H9 (cell line): ENCODE results near the gene TYW3. TPM values are rescaled to one million over a fixed set of nuclear protein-coding genes. Genes with fewer than 3 reads are reported as not detected.

ENCODE experiments used
- DNase-seq: peaks from one replicate; pipeline ENCODE4 v3.0.0-alpha.2; 2017
- H2AFZ ChIP-seq: one replicate; pipeline ENCODE4 v1.6.1; 2013; ENCODE audit warnings: mild to moderate bottlenecking, low read length, control low read depth, moderate library complexity
- H2AK5ac ChIP-seq: 2 replicates; pipeline ENCODE4 v1.6.1; 2013; ENCODE audit warnings: low read length, control low read depth, mixed read lengths; ENCODE audit not compliant: insufficient read length
- H2BK120ac ChIP-seq: one replicate; pipeline ENCODE4 v1.6.1; 2013; ENCODE audit warnings: low read depth, mild to moderate bottlenecking, low read length, control low read depth, inconsistent platforms; ENCODE audit not compliant: poor library complexity, severe bottlenecking
- H2BK12ac ChIP-seq: 2 replicates; pipeline ENCODE4 v1.6.1; 2013; ENCODE audit warnings: low read length, control low read depth, mixed read lengths, low read depth; ENCODE audit not compliant: insufficient read length
- H2BK15ac ChIP-seq: 2 replicates; pipeline ENCODE4 v1.6.1; 2013; ENCODE audit warnings: low read depth, low read length, control low read depth
- H2BK20ac ChIP-seq: one replicate; pipeline ENCODE4 v1.6.1; 2013; ENCODE audit warnings: low read depth, mild to moderate bottlenecking, low read length, control low read depth, inconsistent platforms; ENCODE audit not compliant: poor library complexity, severe bottlenecking
- H2BK5ac ChIP-seq: 2 replicates; pipeline ENCODE4 v1.6.1; 2013; ENCODE audit warnings: low read length, control low read depth, mixed read lengths; ENCODE audit not compliant: insufficient read length
- H3K14ac ChIP-seq: 2 replicates; pipeline ENCODE4 v1.6.1; 2013; ENCODE audit warnings: low read length, control low read depth; ENCODE audit not compliant: insufficient read depth
- H3K18ac ChIP-seq: 2 replicates; pipeline ENCODE4 v1.6.1; 2013; ENCODE audit warnings: low read depth, mild to moderate bottlenecking, mixed read lengths, low read length, control low read depth; ENCODE audit not compliant: insufficient read length
- H3K23ac ChIP-seq: 2 replicates; pipeline ENCODE4 v1.6.1; 2013; ENCODE audit warnings: low read length, control low read depth, mixed read lengths, low read depth; ENCODE audit not compliant: insufficient read length
- H3K23me2 ChIP-seq: 2 replicates; pipeline ENCODE4 v1.6.1; 2013; ENCODE audit warnings: low read depth, mild to moderate bottlenecking, mixed read lengths, low read length, control low read depth; ENCODE audit not compliant: insufficient read length, poor library complexity, severe bottlenecking
- H3K27ac ChIP-seq: 2 replicates; pipeline ENCODE4 v1.5.1; 2013; ENCODE audit warnings: low read length, control low read depth, mixed read lengths, low read depth; ENCODE audit not compliant: insufficient read length
- H3K27me3 ChIP-seq: 2 replicates; pipeline ENCODE4 v1.6.1; 2013; ENCODE audit warnings: low read length, control low read depth, inconsistent platforms; ENCODE audit not compliant: insufficient read depth
- H3K4ac ChIP-seq: 2 replicates; pipeline ENCODE4 v1.6.1; 2013; ENCODE audit warnings: low read depth, mild to moderate bottlenecking, control low read depth, inconsistent platforms, low read length, moderate library complexity
- H3K4me1 ChIP-seq: 2 replicates; pipeline ENCODE4 v1.6.1; 2013; ENCODE audit warnings: low read length, control low read depth, inconsistent platforms; ENCODE audit not compliant: insufficient read depth
- H3K4me2 ChIP-seq: 2 replicates; pipeline ENCODE4 v1.6.1; 2013; ENCODE audit warnings: low read length, control low read depth, mixed read lengths; ENCODE audit not compliant: insufficient read length, insufficient read depth
- H3K56ac ChIP-seq: 2 replicates; pipeline ENCODE4 v1.6.1; 2013; ENCODE audit warnings: low read depth, mild to moderate bottlenecking, mixed read lengths, low read length, control low read depth; ENCODE audit not compliant: insufficient read length
- H3K79me1 ChIP-seq: 2 replicates; pipeline ENCODE4 v1.6.1; 2013; ENCODE audit warnings: low read depth, mild to moderate bottlenecking, moderate library complexity, low read length, control low read depth, inconsistent platforms; ENCODE audit not compliant: insufficient read depth, poor library complexity, severe bottlenecking
- H3K79me2 ChIP-seq: 2 replicates; pipeline ENCODE4 v1.6.1; 2013; ENCODE audit warnings: low read length, control low read depth, inconsistent platforms; ENCODE audit not compliant: insufficient read depth
- H3K9ac ChIP-seq: 2 replicates; pipeline ENCODE4 v1.6.1; 2013; ENCODE audit warnings: low read length, control low read depth, mixed read lengths; ENCODE audit not compliant: insufficient read length; ENCODE audit errors: extremely low read depth
- H3K9me3 ChIP-seq: one replicate; pipeline ENCODE4 v1.6.1; 2013; ENCODE audit warnings: low read depth, low read length, inconsistent platforms; ENCODE audit not compliant: control insufficient read depth
- H3T11ph ChIP-seq: one replicate; pipeline ENCODE4 v1.6.1; 2013; ENCODE audit warnings: mild to moderate bottlenecking, low read length, control low read depth, inconsistent platforms
- H4K20me1 ChIP-seq: one replicate; pipeline ENCODE4 v1.6.1; 2013; ENCODE audit not compliant: control insufficient read depth, insufficient read length, insufficient read depth
- H4K5ac ChIP-seq: 2 replicates; pipeline ENCODE4 v1.6.1; 2013; ENCODE audit warnings: low read depth, mild to moderate bottlenecking, mixed read lengths, low read length, control low read depth; ENCODE audit not compliant: insufficient read length
- H4K8ac ChIP-seq: replicated peaks from 2 replicates; pipeline ENCODE4 v1.6.1; 2013; ENCODE audit warnings: low read length, control low read depth, mixed read lengths, low read depth; ENCODE audit not compliant: insufficient read length
- H4K91ac ChIP-seq: 2 replicates; pipeline ENCODE4 v1.6.1; 2013; ENCODE audit warnings: low read depth, mild to moderate bottlenecking, moderate library complexity, mixed read lengths, low read length, control low read depth; ENCODE audit not compliant: insufficient read length
- H3K27ac Mint-ChIP-seq, 3 experiments: 2 replicates in 2 of 3; 3 replicates in 1 of 3; pipeline ENCODE4 v1.8.0; 2020 to 2021; ENCODE audit warnings: mixed read lengths in 3 of 3, mild to moderate bottlenecking in 1 of 3, moderate library complexity in 1 of 3
- H3K27me3 Mint-ChIP-seq: 2 replicates; pipeline ENCODE4 v1.8.0; 2021; ENCODE audit warnings: low read depth, mild to moderate bottlenecking, moderate library complexity, mixed read lengths
- H3K36me3 Mint-ChIP-seq, 3 experiments: 2 replicates in 2 of 3; 3 replicates in 1 of 3; pipeline ENCODE4 v1.8.0; 2020 to 2021; ENCODE audit warnings: low read depth in 3 of 3, mixed read lengths in 3 of 3; ENCODE audit not compliant: insufficient read depth in 1 of 3
- H3K4me1 Mint-ChIP-seq, 2 experiments: 2 replicates each; pipeline ENCODE4 v1.8.0; 2020; ENCODE audit warnings: mixed read lengths in 2 of 2
- H3K4me3 Mint-ChIP-seq, 2 experiments: 2 replicates in 1 of 2; 3 replicates in 1 of 2; pipeline ENCODE4 v1.8.0; 2020 to 2021; ENCODE audit warnings: mild to moderate bottlenecking in 2 of 2, mixed read lengths in 2 of 2, moderate library complexity in 1 of 2
- H3K9me3 Mint-ChIP-seq, 2 experiments: 2 replicates in 1 of 2; 3 replicates in 1 of 2; pipeline ENCODE4 v1.8.0; 2020; ENCODE audit warnings: mild to moderate bottlenecking in 2 of 2, mixed read lengths in 2 of 2, moderate library complexity in 1 of 2
- CTCF ChIP-seq: fragments of 200-600 bp; sonication (generic); conservative IDR thresholded peaks from 3 replicates; pipeline ENCODE4 v1.8.0; 2021; ENCODE audit warnings: antibody characterized with exemption, mild to moderate bottlenecking
- WGBS: extraction: QIAGEN DNeasy Blood & Tissue Kit; methylation state at CpG from one replicate; pipeline ENCODE4 v1.1.7; 2013; ENCODE audit warnings: missing lambda C conversion rate, low lambda C conversion rate, mixed read lengths; ENCODE audit not compliant: insufficient read length; ENCODE audit errors: extremely low coverage; 5-methylcytosine and 5-hydroxymethylcytosine counted together
- total RNA-seq: library from RNA; stranded (reverse); gene quantifications from 2 replicates; pipeline ENCODE4 v1.2.1, GENCODE V29; 2021

Gene TYW3
- total RNA-seq, 1 experiment from 2014 or later, result 10.9 TPM

GRCh38 chr1:74714429-74715235, 18.3 kb upstream of the TYW3 start:
- H2AK5ac ChIP-seq, result no peak overlapping the region
- H3K23ac ChIP-seq, result no peak overlapping the region
- no peak overlapping the region for H3K56ac ChIP-seq
- H4K20me1 ChIP-seq, result no peaks in the 10 kb centered on the region
- no CpG with 5 or more reads among the region's 1 CpG for WGBS
- Mint-ChIP-seq H3K9me3 (no peaks in the 10 kb centered on the region), H3K36me3 (peaks cover 0 to 8% (median 0%) of the 10 kb centered on the region in 3 experiments; a peak in 1 of 7 replicates), H3K27me3 (no peaks in the 10 kb centered on the region), H3K4me1 (peaks cover 0 to 7% of the 10 kb centered on the region in 2 experiments; a peak in 2 of 4 replicates), H3K4me3 (no peak overlapping the region), H3K27ac (no peak overlapping the region)
- H3K23me2 ChIP-seq, result no peaks in the 10 kb centered on the region
- H3K79me2 ChIP-seq, result no peaks in the 10 kb centered on the region
- H3K14ac ChIP-seq, result no peak overlapping the region
- H2BK15ac ChIP-seq, result no peak overlapping the region
- no peak overlapping the region for H3T11ph ChIP-seq
- H2BK12ac ChIP-seq, result no peak overlapping the region
- no peaks in the 10 kb centered on the region for H3K9me3 ChIP-seq
- H4K91ac ChIP-seq, result no peak overlapping the region
- no peak for TF ChIP-seq CTCF
- no peak overlapping the region for H2BK120ac ChIP-seq
- H3K4me2 ChIP-seq, result no peak overlapping the region
- no peak overlapping the region for H2AFZ ChIP-seq
- no peak overlapping the region for H3K18ac ChIP-seq
- no peak overlapping the region for H3K27ac ChIP-seq
- no peak overlapping the region for H3K4ac ChIP-seq
- H3K4me1 ChIP-seq, result no peaks in the 10 kb centered on the region; the same call in 1 of the 2 replicates
- H2BK20ac ChIP-seq, result no peak overlapping the region
- no peak overlapping the region for H2BK5ac ChIP-seq
- no peak overlapping the region for H4K5ac ChIP-seq
- no peaks in the 10 kb centered on the region for H3K79me1 ChIP-seq
- H3K9ac ChIP-seq, result no peak overlapping the region
- no peaks in the 10 kb centered on the region for H3K27me3 ChIP-seq
- DNase-seq, result no peak
- no peak overlapping the region for H4K8ac ChIP-seq
